Ovary (tissue), 3 donors: ENCODE results near the gene PCDHGA10.

Experiments
- EP300 ChIP-seq: sonication (generic); formaldehyde crosslinking; IDR thresholded peaks from one replicate; pipeline ENCODE4 v1.6.1; 2017; ENCODE audit warnings: antibody characterized with exemption
- POLR2A ChIP-seq: fragments of 450-650 bp; IDR thresholded peaks from one replicate; pipeline ENCODE4 v1.6.1; 2017; ENCODE audit warnings: antibody characterized with exemption, mild to moderate bottlenecking, moderate library complexity
- TF ChIP-seq, protein P1 (sequence below), 3 donors: fragments of 450-650 bp in 2 of 3; fragments of 200-600 bp in 1 of 3; IDR thresholded peaks; one replicate each; pipeline versions ENCODE4 v1.5.1 to v1.8.0; 2016 to 2022; ENCODE audit warnings: antibody characterized with exemption in 3 of 3, mild to moderate bottlenecking in 1 of 3
- donor health status: DM: no; HTN: no; CAD: no.

DNA sequence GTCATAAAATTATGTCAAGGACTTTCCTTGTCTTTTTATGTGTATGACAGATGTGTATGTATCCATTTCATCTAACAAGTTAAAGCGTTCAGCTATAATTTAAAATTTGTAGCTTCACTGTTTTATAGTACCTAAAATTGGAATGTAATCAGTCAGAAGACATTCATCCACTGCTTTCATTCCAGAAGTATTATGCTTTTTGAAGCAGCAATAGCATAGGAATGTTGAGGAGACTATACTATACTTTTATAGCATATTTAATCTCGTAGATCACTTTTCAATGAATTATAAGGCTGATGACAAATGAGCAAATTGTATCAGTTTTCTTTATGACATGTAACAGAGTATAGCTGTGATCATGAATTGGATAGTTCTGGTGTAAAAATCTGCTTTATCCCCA is 24.4 kb downstream of the PCDHGA10 start:
- TF ChIP-seq, protein P1, sequence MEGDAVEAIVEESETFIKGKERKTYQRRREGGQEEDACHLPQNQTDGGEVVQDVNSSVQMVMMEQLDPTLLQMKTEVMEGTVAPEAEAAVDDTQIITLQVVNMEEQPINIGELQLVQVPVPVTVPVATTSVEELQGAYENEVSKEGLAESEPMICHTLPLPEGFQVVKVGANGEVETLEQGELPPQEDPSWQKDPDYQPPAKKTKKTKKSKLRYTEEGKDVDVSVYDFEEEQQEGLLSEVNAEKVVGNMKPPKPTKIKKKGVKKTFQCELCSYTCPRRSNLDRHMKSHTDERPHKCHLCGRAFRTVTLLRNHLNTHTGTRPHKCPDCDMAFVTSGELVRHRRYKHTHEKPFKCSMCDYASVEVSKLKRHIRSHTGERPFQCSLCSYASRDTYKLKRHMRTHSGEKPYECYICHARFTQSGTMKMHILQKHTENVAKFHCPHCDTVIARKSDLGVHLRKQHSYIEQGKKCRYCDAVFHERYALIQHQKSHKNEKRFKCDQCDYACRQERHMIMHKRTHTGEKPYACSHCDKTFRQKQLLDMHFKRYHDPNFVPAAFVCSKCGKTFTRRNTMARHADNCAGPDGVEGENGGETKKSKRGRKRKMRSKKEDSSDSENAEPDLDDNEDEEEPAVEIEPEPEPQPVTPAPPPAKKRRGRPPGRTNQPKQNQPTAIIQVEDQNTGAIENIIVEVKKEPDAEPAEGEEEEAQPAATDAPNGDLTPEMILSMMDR (IDR thresholded peaks at IDR 0.05) = no peak
- TF ChIP-seq POLR2A (no peak), EP300 (no peak)
